ENCODE measurements around the gene LDLRAD3. TPM values are rescaled to one million over a fixed set of nuclear protein-coding genes. Genes with fewer than 3 reads are reported as not detected.

Gene LDLRAD3
- total and polyA plus RNA-seq, 10 donors: 1.5 to 9.6 (median 8.1) TPM

- Histone ChIP-seq H3K27ac (no peak overlapping the region), H3K36me3 (peaks cover 0 to 25% (median 10%) of the 10 kb centered on the region in 6 donors), H3K4me3 (no peak overlapping the region), H3K27me3 (replicated peaks in 1 of 7) (no peaks in the 10 kb centered on the region), H3K4me1 (peaks cover 0 to 6% (median 2%) of the 10 kb centered on the region in 6 donors), H3K9me3 (no peaks in the 10 kb centered on the region)
- intact Hi-C loops (cut with DNase I; ENCODE audit: low total_unique reads): loop anchor here (5.0 to 10.0 kb wide), 2 partner anchors 654 to 782 kb away; no protein-coding TSS in a partner anchor
- WGBS, 5 donors: 53 to 68% (median 56%) methylated on average over 5 of the region's 5 CpGs
- TF ChIP-seq POLR2A (IDR thresholded peaks at IDR 0.05) (no peak), POLR2AphosphoS5 (IDR thresholded peaks at IDR 0.05) (no peak), CTCF (IDR thresholded peaks at IDR 0.05 in 8 of 11, conservative IDR thresholded peaks at IDR 0.05 in 3 of 11) (no peak)
- DNase-seq: no peak
Measured at GRCh38 chr11:36266767-36267166, 322.9 kb downstream of the LDLRAD3 start.

GRCh38 chr11:36268337-36268985, 324.6 kb downstream of the LDLRAD3 start:
- peaks cover 0 to 6% (median 2%) of the 10 kb centered on the region in 6 donors for H3K4me1 ChIP-seq
- no peak for TF ChIP-seq POLR2A (IDR thresholded peaks at IDR 0.05)
- no peak for TF ChIP-seq POLR2AphosphoS5 (IDR thresholded peaks at IDR 0.05)
- TF ChIP-seq CTCF (IDR thresholded peaks at IDR 0.05 in 8 of 11, conservative IDR thresholded peaks at IDR 0.05 in 3 of 11): no peak
- peaks cover 0 to 13% (median 10%) of the 10 kb centered on the region in 8 donors for H3K9me3 ChIP-seq
- 60 to 74% (median 64%) methylated on average over 8 of the region's 8 CpGs for WGBS, 5 donors
- intact Hi-C loops (cut with DNase I; ENCODE audit: low total_unique reads): loop anchor here (5.0 to 10.0 kb wide), 2 partner anchors 656 to 784 kb away; no protein-coding TSS in a partner anchor
- H3K4me3 ChIP-seq: no peak overlapping the region
- H3K27me3 ChIP-seq (replicated peaks in 1 of 7): no peaks in the 10 kb centered on the region
- no peak for DNase-seq
- peaks cover 0 to 42% (median 27%) of the 10 kb centered on the region in 6 donors for H3K36me3 ChIP-seq
- no peak overlapping the region for H3K27ac ChIP-seq

GRCh38 chr11:36270701-36271100, 326.8 kb downstream of the LDLRAD3 start:
- DNase-seq: no peak
- TF ChIP-seq CTCF (IDR thresholded peaks at IDR 0.05 in 8 of 11, conservative IDR thresholded peaks at IDR 0.05 in 3 of 11) (no peak), POLR2A (IDR thresholded peaks at IDR 0.05) (no peak), POLR2AphosphoS5 (IDR thresholded peaks at IDR 0.05) (no peak)
- Histone ChIP-seq H3K4me3 (no peak overlapping the region), H3K9me3 (peaks cover 0 to 19% (median 11%) of the 10 kb centered on the region in 8 donors), H3K4me1 (peaks cover 0 to 5% (median 2%) of the 10 kb centered on the region in 6 donors), H3K27me3 (replicated peaks in 1 of 7) (no peaks in the 10 kb centered on the region), H3K27ac (no peak overlapping the region), H3K36me3 (peaks cover 5 to 64% (median 45%) of the 10 kb centered on the region in 6 donors)
- 90 to 95% (median 95%) methylated on average over 9 of the region's 9 CpGs for WGBS, 5 donors
- intact Hi-C loops (cut with DNase I; ENCODE audit: low total_unique reads): no loop called here

DNA sequence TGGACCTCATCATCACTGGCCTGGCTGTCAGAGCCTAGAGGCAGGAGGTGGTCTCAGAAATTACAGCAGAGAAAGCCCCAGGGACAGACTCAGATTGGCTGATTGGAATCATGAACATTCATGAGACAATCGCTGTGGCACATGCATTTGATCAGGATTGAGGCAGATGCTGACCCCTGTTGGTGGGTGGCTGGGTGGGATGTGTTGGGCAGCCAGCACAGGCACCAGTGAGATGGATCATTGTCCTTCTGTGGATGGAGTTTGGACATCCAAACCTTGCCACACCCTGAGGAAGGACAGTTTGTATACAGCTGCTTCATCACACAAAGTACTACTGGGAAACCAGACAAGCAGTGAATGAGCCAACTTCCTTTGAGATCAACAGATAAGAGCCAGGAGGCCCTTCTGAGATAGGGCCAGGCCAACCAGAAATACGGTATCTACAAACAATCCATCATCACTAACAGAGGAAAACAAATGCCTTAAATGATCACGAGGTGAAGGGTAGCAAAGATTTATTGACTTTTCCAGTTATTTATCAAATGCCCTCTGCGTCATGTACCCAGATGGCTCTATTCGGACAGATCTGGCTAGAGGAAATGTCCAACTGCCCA, 328.0 kb downstream of the LDLRAD3 start:
- Histone ChIP-seq H3K36me3 (peaks cover 5 to 76% (median 55%) of the 10 kb centered on the region in 6 donors), H3K27ac (no peak overlapping the region), H3K9me3 (peaks cover 0 to 19% (median 11%) of the 10 kb centered on the region in 8 donors), H3K4me1 (no peaks in the 10 kb centered on the region), H3K4me3 (no peak overlapping the region), H3K27me3 (replicated peaks in 1 of 7) (no peaks in the 10 kb centered on the region)
- intact Hi-C loops (cut with DNase I; ENCODE audit: low total_unique reads): no loop called here
- DNase-seq: no peak
- peak in 1 of 3 donors; percentile 20 for TF ChIP-seq POLR2AphosphoS5 (IDR thresholded peaks at IDR 0.05)
- TF ChIP-seq CTCF (IDR thresholded peaks at IDR 0.05 in 8 of 11, conservative IDR thresholded peaks at IDR 0.05 in 3 of 11): no peak
- no peak for TF ChIP-seq POLR2A (IDR thresholded peaks at IDR 0.05)
- WGBS, 5 donors: 69 to 76% (median 76%) methylated on average over 5 of the region's 5 CpGs

All from spleen (tissue), 11 donors.